Measurements from ENCODE around the gene ADD3. TPM values are rescaled to one million over a fixed set of nuclear protein-coding genes. Genes with fewer than 3 reads are reported as not detected.

ADD3 gene
- total RNA-seq, 1 experiment from 2014 or later: 59.9 TPM

GRCh38 chr10:109968953-109969759, 38.6 kb upstream of the ADD3 start:
- Histone ChIP-seq H2BK120ac (ENCODE audit: low read depth, low read length, poor library complexity, severe bottlenecking) (no peak overlapping the region), H2BK12ac (ENCODE audit: insufficient read length, low read depth, low read length) (no peak overlapping the region), H2AK5ac (ENCODE audit: insufficient read length, low read length) (no peak overlapping the region), H3K56ac (ENCODE audit: insufficient read length, low read depth, low read length) (no peak overlapping the region), H3K23ac (ENCODE audit: insufficient read length, low read depth, low read length) (no peak overlapping the region), H4K91ac (ENCODE audit: insufficient read length, low read depth, low read length) (no peak overlapping the region), H4K8ac (replicated peaks; ENCODE audit: insufficient read length, low read depth, low read length) (no peak overlapping the region), H3K23me2 (ENCODE audit: insufficient read length, low read depth, low read length, poor library complexity, severe bottlenecking) (peaks cover 3% of the 10 kb centered on the region), H4K20me1 (ENCODE audit: control insufficient read depth, insufficient read depth, insufficient read length) (no peaks in the 10 kb centered on the region), H3K27me3 (ENCODE audit: insufficient read depth, low read length) (no peaks in the 10 kb centered on the region), H2BK15ac (ENCODE audit: low read depth, low read length) (no peak overlapping the region), H3K4me2 (ENCODE audit: insufficient read depth, insufficient read length, low read length) (no peak overlapping the region), H3K9ac (ENCODE audit: extremely low read depth, insufficient read length, low read length) (no peak overlapping the region), H2BK20ac (ENCODE audit: low read depth, low read length, poor library complexity, severe bottlenecking) (no peak overlapping the region), H2BK5ac (ENCODE audit: insufficient read length, low read length) (no peak overlapping the region), H3T11ph (ENCODE audit: low read length) (no peak overlapping the region), H3K79me1 (ENCODE audit: insufficient read depth, low read depth, low read length, poor library complexity, severe bottlenecking) (no peaks in the 10 kb centered on the region), H3K79me2 (ENCODE audit: insufficient read depth, low read length) (no peaks in the 10 kb centered on the region), H3K18ac (ENCODE audit: insufficient read length, low read depth, low read length) (no peak overlapping the region), H3K4me1 (ENCODE audit: insufficient read depth, low read length) (peaks cover 8% of the 10 kb centered on the region; the same call in 1 of the 2 replicates), H4K5ac (ENCODE audit: insufficient read length, low read depth, low read length) (no peak overlapping the region), H2AFZ (ENCODE audit: low read length) (no peak overlapping the region), H3K9me3 (ENCODE audit: control insufficient read depth, low read depth, low read length) (no peaks in the 10 kb centered on the region), H3K14ac (ENCODE audit: insufficient read depth, low read length) (no peak overlapping the region), H3K27ac (ENCODE audit: insufficient read length, low read depth, low read length) (no peak overlapping the region), H3K4ac (ENCODE audit: low read depth, low read length) (no peak overlapping the region)
- Mint-ChIP-seq H3K27ac (no peak overlapping the region; a peak in 1 of 7 replicates), H3K36me3 (ENCODE audit: insufficient read depth in 1 of 3, low read depth in 3 of 3) (no peaks in the 10 kb centered on the region), H3K4me3 (no peak overlapping the region), H3K4me1 (peaks cover 16 to 22% of the 10 kb centered on the region in 2 experiments), H3K27me3 (ENCODE audit: low read depth) (no peaks in the 10 kb centered on the region; the same call in 1 of the 2 replicates), H3K9me3 (no peaks in the 10 kb centered on the region)
- no CpG with 5 or more reads among the region's 14 CpGs for WGBS (ENCODE audit: extremely low coverage, insufficient read length, low lambda C conversion rate)
- TF ChIP-seq CTCF (conservative IDR thresholded peaks at IDR 0.05): no peak
- no peak for DNase-seq

Measured in H9 (cell line).